HG03103 (cell line): ENCODE results near the gene PIP5K1C.
"Not testable (repeated sequence)": the region's sequence is repeated elsewhere in the genome, so short reads cannot be mapped to it uniquely, and the experiment has no call there.

Experiments used
- ATAC-seq: cut with Tn5 transposase; IDR thresholded peaks from one replicate; pipeline ENCODE4 v1.9.1; 2021; ENCODE audit warnings: low read depth; ENCODE audit not compliant: unreplicated experiment

PIP5K1C gene

DNA sequence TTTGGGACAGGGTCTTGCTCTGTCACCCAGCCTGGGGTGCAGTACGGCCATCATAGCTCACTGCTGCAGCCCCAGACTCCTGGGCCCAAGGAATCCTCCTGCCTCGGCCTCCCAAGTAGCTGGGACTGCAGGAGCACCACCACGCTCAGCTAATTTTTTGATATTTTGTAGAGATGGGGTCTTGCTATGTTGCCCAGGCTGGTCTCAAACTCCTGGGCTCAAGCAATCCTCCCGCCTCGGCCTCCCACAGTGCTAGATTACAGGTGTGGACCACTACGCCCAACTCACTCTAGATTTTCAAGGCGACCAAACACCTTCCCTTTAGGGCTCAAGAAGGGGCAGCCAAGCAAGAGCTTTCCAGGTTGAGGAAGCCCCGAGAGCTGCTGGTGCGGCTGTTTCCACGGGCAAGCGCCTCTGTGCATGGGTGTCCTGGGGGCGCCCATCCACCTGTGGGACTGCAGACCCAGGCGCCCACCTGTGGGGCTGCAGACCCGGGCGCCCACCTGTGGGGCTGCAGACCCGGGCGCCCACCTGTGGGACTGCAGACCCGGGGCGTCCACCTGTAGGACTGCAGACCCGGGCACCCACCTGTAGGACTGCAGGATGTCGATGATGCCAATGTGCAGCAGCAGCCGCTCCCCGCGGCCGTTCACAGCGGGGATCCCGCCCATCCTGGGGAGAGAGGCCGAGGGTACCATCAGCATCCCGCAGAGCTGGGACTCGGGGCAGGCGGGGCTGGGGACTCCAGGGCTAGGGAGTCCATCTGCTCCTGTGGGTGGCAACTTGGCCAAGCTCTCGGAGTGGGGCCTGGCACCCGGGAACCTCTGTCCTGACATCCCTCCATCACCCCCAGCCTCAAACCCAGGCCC, 52.0 kb downstream of the PIP5K1C start:
- ATAC-seq: no peak

DNA sequence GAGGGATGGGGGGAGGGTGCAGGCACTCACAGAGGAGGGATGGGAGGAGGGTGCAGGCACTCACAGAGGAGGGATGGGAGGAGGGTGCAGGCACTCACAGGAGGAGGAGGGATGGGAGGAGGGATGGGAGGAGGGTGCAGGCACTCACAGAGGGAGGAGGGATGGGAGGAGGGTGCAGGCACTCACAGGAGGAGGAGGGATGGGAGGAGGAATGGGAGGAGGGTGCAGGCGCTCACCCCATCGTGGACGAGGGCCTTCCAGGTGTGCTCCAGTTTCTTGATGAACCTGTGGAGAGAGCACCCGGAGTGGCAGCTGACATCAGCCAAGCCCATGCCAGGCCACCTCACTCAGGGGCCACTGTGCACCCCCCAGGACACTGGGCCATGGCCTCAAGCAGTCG, 53.2 kb downstream of the PIP5K1C start:
- not testable (repeated sequence) for ATAC-seq

DNA sequence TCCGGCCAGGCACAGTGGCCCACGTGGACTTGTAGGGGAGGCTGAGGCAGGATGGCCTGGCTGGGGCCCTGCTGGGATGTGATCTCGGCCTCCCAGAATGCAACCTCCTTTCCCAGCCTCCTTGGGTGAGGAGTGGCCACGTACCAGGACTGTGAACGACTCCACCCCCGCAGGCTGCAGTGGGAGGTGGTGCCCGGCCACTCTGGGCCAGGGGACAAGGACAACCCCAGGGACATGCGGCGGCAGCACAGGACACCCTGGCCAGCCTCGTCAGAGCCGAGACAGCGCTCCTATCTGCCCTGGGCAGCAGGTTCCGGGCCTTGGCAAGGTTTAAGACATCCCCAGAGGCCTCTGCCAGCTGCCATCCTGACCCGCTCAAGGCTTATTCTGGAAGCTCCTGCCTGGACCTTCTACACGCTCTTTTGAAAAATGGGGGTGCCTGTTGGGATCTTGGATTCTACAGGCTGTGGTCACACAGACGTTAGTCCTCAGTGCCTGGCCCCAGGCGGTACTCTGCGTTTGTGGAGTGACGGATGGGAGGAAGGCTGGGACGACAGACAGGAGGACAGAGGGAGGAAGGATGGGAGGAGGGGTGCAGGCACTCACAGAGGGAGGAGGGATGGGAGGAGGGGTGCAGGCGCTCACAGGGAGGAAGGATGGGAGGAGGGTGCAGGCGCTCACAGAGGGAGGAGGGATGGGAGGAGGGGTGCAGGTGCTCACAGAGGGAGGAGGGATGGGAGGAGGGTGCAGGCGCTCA, 53.8 kb downstream of the PIP5K1C start:
- ATAC-seq: no peak

DNA sequence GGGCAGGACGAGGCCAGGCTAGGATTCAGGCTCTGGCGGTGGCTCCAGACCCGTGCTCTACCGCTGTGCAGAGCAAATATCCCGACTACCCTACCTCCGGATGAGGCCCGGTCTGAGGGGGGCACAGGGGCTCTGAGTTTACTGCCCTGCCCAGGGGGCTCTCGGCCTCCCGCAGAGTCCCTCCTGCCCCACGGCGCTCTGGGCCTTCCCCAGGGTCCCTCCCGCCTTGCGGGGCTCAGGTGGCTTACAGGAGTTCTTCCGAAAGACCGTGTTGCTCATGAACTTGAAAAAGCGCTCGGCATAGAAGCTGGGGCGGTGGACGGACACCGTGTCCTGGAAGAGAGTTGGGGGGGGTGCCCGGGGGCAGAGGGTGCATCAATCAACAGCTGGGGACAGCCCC, 54.5 kb downstream of the PIP5K1C start:
- no peak for ATAC-seq

DNA sequence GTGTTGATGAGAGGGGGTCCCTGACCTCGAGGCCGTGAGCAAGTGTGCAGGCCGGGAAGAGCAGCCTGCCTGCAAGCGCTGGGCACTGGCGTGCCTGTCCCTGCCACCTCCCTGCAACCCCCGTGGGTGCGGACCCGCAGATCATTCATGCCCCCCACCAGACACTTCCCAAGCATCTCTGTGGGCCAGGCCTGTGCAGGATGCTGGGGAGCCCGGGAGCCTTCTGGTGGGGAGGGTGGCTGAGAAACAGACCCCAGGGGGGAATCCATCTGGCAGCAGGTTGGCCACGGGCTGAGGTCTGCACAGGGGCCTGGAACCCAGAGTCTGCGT, 55.2 kb downstream of the PIP5K1C start:
- ATAC-seq: no peak

GRCh38 chr19:3644351-3645066, 55.8 kb downstream of the PIP5K1C start:
- no peak for ATAC-seq

GRCh38 chr19:3643674-3644313, 56.5 kb downstream of the PIP5K1C start:
- ATAC-seq: no peak

- ATAC-seq: no peak
These were observed 57.1 kb downstream of the PIP5K1C start for GRCh38 chr19:3642987-3643673.

- ATAC-seq: no peak
These were observed 58.0 kb downstream of the PIP5K1C start for GRCh38 chr19:3642296-3642695.

DNA sequence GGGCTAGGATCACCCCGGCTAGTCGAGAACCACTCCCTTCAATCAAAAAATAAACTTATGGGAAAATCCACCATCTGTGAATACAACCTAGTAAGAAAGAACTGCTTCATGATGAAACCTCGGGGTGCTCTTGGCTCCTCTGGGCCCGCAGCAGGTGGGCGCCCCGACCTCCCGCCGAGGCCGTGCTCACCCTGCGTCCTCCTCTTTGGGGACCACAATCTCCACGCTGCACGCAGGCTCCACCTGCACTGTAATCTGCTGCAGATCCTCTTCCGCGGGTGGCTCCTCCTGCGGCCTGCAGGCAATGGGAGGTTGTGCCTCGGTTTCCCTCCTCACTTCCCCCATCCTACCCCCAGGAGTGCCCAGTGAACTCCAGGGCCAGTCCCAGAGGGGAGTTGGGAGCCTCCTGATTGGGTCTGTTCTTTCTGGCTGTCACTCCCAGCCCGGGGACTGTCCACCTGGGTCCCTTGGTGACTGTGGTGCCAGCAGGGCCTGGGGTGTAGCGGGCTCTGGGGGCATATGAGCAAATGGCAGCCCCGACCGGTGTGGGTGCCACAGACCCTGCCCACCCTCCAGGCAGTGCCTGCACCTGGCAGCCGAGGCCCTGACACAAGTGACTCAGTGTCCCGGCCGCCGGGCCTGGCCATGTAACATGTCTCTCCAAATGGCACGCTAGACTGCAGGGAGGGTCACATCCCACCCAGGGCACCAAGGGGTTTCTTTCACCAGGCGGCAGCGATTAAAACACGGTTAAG, 58.6 kb downstream of the PIP5K1C start:
- no peak for ATAC-seq

GRCh38 chr19:3639479-3639878, 60.8 kb downstream of the PIP5K1C start:
- ATAC-seq: no peak

- ATAC-seq: no peak
These were observed 61.8 kb downstream of the PIP5K1C start for GRCh38 chr19:3638208-3639193.

DNA sequence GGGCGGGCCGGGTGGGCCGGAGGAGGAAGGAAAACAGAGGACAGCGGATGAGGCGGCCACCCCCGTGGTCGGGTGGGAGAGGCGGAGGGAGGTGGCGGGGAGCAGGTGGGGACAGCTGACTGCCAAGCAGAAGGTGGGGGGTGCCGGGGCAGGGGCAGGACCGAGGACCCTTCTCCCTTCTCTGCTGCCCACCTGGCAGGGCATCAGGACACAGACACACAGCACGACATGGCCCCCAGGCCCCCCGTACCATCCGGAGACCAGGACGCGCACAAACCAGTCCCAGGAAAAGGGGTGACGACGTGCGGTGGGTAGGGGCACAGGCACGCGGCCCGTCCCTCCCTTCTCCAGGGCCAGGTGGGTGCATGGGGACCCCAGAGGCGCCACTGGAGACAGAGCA, 62.6 kb downstream of the PIP5K1C start:
- no peak for ATAC-seq

DNA sequence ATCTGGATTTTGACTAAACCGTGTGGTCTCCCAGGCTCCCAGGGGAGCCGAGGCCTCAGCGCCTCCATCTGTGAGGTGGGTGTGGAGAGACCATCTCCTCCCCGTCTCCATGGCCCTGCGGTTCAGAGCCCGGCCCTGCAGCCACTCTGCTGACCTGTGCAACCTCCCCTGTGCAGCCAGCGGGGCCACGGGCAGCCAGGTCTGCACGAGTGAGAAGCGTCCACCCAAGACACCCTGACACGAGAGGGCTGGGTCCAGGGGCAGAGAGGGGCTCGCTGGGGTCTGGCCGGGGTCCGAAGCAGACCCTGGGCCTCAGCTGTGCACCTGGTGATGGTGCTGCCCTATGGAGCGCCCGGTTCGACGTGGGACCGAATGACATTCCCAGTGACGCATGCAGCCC, 63.3 kb downstream of the PIP5K1C start:
- no peak for ATAC-seq

DNA sequence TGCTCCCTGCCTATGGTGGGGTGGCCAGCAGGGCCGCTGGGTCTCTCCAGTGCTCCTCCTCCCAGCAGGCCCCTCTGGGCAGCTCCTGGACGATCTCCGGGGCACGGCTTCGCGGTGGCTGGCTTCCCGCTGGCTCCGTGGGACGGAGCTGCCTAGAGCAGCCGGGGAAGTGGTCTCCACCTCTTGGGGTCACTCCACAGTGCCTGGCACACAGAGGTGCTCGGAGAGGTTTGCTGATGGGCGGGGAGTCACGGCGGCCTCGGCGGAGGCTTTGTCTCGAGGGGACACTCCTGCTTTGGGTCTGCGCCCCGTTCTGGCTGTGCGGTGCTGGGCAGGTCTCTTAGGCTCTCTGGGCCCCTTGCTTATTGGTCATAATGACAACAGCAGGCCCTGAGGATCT, 63.8 kb downstream of the PIP5K1C start:
- ATAC-seq: no peak

DNA sequence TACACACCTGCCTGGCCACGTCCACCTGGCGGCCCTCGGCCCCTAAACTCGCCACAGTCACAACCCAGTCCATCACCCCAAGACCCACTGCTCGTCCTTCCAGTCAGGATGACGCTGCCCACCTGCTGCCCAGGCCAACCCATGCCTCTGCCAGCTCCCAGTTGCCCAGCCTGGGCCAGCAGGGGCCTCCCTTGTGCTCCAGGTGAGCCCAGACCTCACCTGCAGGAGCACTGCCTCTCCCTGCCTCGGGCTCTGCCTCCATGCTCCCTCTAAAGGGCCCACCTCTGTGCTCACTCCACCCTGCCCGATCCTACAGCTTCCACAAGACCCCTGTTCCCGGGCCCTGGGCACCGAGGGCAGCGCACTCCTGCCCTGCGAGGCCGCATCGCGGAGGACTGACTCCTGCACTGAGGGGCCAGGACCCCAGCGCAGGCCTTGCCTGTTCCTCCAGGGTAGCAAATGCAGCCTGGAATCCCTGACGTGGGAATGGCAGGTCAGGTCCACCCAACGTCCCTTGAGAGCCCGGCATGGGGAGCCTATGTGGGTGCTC, 65.7 kb downstream of the PIP5K1C start:
- no peak for ATAC-seq

DNA sequence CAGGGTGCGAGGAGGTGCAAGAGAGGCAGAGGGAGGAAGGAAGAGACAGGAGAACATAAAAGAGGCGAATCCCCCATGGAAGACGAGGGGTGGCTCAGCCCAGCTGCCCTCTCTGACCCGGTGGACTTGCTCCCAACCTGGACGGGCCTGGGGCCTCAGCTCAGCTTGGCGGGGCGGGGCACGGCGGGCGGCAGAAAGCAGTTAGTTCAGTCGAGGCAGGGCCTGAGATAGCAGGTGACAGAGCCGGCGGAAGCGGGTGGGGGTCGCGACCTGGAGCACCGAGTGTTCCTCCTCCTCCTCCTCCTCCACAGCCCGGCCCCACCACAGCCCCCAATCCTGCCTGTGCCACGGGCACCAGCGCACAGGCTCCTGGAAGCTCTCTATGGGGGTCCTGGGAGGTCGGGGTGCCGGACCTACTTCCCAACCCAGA, 66.7 kb downstream of the PIP5K1C start:
- no peak for ATAC-seq
